ENCODE measurements around the gene GNA12.

DNA sequence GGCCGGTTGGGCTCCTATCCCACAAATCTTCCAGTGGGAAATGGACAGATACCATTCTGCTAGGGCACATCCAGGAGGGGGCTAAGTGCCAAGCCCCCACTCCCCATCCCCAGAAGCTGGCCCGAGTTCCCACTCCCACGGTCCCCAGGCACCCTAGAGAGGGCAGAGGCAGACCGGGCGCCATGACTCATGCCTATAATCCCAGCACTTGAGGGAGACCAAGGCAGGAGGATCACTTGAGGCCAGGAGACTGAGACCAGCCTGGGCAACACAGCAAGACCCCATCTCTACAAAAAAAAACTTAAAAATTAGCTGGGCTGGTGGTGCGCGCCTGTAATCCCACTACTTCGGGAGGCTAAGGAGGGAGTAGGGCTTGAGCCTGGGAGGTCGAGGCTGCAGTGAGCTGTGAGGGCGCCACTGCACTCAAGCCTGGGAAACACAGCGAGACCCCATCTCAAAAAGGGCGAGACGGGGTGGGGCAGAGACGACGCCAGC, 870 bp downstream of the GNA12 start:
- no peak for TF ChIP-seq POLR2A (IDR thresholded peaks at IDR 0.05)
- TF ChIP-seq, protein P1, sequence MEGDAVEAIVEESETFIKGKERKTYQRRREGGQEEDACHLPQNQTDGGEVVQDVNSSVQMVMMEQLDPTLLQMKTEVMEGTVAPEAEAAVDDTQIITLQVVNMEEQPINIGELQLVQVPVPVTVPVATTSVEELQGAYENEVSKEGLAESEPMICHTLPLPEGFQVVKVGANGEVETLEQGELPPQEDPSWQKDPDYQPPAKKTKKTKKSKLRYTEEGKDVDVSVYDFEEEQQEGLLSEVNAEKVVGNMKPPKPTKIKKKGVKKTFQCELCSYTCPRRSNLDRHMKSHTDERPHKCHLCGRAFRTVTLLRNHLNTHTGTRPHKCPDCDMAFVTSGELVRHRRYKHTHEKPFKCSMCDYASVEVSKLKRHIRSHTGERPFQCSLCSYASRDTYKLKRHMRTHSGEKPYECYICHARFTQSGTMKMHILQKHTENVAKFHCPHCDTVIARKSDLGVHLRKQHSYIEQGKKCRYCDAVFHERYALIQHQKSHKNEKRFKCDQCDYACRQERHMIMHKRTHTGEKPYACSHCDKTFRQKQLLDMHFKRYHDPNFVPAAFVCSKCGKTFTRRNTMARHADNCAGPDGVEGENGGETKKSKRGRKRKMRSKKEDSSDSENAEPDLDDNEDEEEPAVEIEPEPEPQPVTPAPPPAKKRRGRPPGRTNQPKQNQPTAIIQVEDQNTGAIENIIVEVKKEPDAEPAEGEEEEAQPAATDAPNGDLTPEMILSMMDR (IDR thresholded peaks at IDR 0.05 in 8 of 11, conservative IDR thresholded peaks at IDR 0.05 in 3 of 11), result no peak
- no peak for TF ChIP-seq POLR2AphosphoS5 (IDR thresholded peaks at IDR 0.05)

All from spleen (tissue), 7 donors.